MM.1S (cell line): ENCODE results near the gene TKTL1.

Experiments used
- EZH2 ChIP-seq: fragments of 300-600 bp; sonication (generic); optimal IDR thresholded peaks from 2 replicates; pipeline ENCODE3; 2017; ENCODE audit warnings: low read depth, mild to moderate bottlenecking, antibody characterized with exemption, low read length, mixed read lengths
- TF ChIP-seq, protein P1 (sequence below): fragments of 300-600 bp; sonication (generic); IDR thresholded peaks from 2 replicates; pipeline ENCODE4 v1.5.1; 2016; ENCODE audit warnings: antibody characterized with exemption, low read length, mixed read lengths

DNA sequence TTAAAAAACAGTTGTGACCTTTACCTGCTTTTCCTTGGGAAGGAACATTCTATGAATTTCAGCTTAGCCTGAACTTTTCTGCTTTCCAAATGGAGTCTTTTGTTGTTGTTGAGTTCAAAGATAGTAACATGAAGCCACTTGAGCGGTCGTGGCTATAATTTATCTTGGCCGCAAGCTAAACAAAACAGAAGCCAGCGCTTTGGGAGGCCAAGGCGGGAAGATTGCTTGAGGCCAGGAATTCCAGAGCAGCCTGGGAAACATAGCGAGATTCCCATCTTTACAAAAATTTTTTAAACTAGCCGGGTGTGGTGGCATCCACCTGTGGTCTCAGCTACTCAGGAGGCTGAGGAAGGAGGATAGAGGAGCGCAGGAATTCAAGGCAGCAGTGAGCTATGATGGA lies 29.9 kb downstream of the TKTL1 start:
- TF ChIP-seq, protein P1, sequence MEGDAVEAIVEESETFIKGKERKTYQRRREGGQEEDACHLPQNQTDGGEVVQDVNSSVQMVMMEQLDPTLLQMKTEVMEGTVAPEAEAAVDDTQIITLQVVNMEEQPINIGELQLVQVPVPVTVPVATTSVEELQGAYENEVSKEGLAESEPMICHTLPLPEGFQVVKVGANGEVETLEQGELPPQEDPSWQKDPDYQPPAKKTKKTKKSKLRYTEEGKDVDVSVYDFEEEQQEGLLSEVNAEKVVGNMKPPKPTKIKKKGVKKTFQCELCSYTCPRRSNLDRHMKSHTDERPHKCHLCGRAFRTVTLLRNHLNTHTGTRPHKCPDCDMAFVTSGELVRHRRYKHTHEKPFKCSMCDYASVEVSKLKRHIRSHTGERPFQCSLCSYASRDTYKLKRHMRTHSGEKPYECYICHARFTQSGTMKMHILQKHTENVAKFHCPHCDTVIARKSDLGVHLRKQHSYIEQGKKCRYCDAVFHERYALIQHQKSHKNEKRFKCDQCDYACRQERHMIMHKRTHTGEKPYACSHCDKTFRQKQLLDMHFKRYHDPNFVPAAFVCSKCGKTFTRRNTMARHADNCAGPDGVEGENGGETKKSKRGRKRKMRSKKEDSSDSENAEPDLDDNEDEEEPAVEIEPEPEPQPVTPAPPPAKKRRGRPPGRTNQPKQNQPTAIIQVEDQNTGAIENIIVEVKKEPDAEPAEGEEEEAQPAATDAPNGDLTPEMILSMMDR, result no peak
- no peak for TF ChIP-seq EZH2
